WERI-Rb-1 (cell line): ENCODE data around the gene GGTLC2.
"Not testable (repeated sequence)": the region's sequence is repeated elsewhere in the genome, so short reads cannot be mapped to it uniquely, and the experiment has no call there.

ENCODE experiments used
- DNase-seq: peaks from one replicate; pipeline ENCODE4 v3.0.0-alpha.2; 2020
- H3K27ac ChIP-seq: fragments of 250-450 bp; sonication (Bioruptor Pico); 2 replicates; pipeline ENCODE4 v1.5.1; 2020; ENCODE audit warnings: mild to moderate bottlenecking, moderate library complexity
- H3K27me3 ChIP-seq: fragments of 250-450 bp; sonication (Bioruptor Pico); 2 replicates; pipeline ENCODE4 v1.5.1; 2021; ENCODE audit warnings: mild to moderate bottlenecking, low read depth, moderate library complexity; ENCODE audit not compliant: insufficient read depth, severe bottlenecking
- H3K36me3 ChIP-seq: fragments of 250-450 bp; sonication (Bioruptor Pico); 2 replicates; pipeline ENCODE4 v1.5.1; 2020; ENCODE audit warnings: mild to moderate bottlenecking, moderate library complexity
- H3K4me3 ChIP-seq: 2 replicates; pipeline ENCODE4 v1.5.1; 2011; ENCODE audit warnings: low read depth, mild to moderate bottlenecking, control low read depth, low read length
- H3K9me3 ChIP-seq: fragments of 250-450 bp; sonication (Bioruptor Pico); 2 replicates; pipeline ENCODE4 v1.5.1; 2021; ENCODE audit warnings: mild to moderate bottlenecking, moderate library complexity; ENCODE audit not compliant: severe bottlenecking

GGTLC2 gene

GRCh38 chr22:22642255-22642654 is 2.2 kb upstream of the GGTLC2 start:
- H3K9me3 ChIP-seq, H3K27ac ChIP-seq, DNase-seq, H3K4me3 ChIP-seq, H3K27me3 ChIP-seq, H3K36me3 ChIP-seq: not testable (repeated sequence)

GRCh38 chr22:22645969-22646368 is 1.6 kb downstream of the GGTLC2 start:
- not testable (repeated sequence) for H3K27me3 ChIP-seq, H3K27ac ChIP-seq, DNase-seq, H3K4me3 ChIP-seq, H3K9me3 ChIP-seq, H3K36me3 ChIP-seq

GRCh38 chr22:22647952-22648351 is 3.5 kb downstream of the GGTLC2 start:
- peak; percentile 17 for DNase-seq
- not testable (repeated sequence) for H3K9me3 ChIP-seq, H3K27ac ChIP-seq, H3K27me3 ChIP-seq, H3K36me3 ChIP-seq, H3K4me3 ChIP-seq

- H3K4me3 ChIP-seq, H3K27ac ChIP-seq, H3K9me3 ChIP-seq, H3K27me3 ChIP-seq, DNase-seq, H3K36me3 ChIP-seq: not testable (repeated sequence)
These were observed 4.6 kb downstream of the GGTLC2 start for GRCh38 chr22:22648863-22649536.

- not testable (repeated sequence) for DNase-seq, H3K27ac ChIP-seq, H3K36me3 ChIP-seq, H3K27me3 ChIP-seq, H3K9me3 ChIP-seq, H3K4me3 ChIP-seq
These were observed 5.3 kb downstream of the GGTLC2 start for GRCh38 chr22:22649761-22650160.

- H3K27ac ChIP-seq, H3K36me3 ChIP-seq, H3K27me3 ChIP-seq, H3K4me3 ChIP-seq, H3K9me3 ChIP-seq, DNase-seq: not testable (repeated sequence)
These were observed 6.0 kb downstream of the GGTLC2 start for GRCh38 chr22:22650398-22650797.

GRCh38 chr22:22650803-22651515 is 6.5 kb downstream of the GGTLC2 start:
- H3K27ac ChIP-seq, H3K9me3 ChIP-seq: not testable (repeated sequence)

GRCh38 chr22:22651593-22651992 is 7.2 kb downstream of the GGTLC2 start:
- H3K27me3 ChIP-seq, H3K27ac ChIP-seq, H3K36me3 ChIP-seq, H3K9me3 ChIP-seq, DNase-seq, H3K4me3 ChIP-seq: not testable (repeated sequence)

More at GRCh38 chr22:22650803-22651515, 6.5 kb downstream of the GGTLC2 start:
- H3K27me3 ChIP-seq, H3K4me3 ChIP-seq, DNase-seq, H3K36me3 ChIP-seq: not testable (repeated sequence)

GRCh38 chr22:22652102-22652501 is 7.7 kb downstream of the GGTLC2 start:
- H3K36me3 ChIP-seq, H3K9me3 ChIP-seq, H3K27me3 ChIP-seq, H3K27ac ChIP-seq, DNase-seq, H3K4me3 ChIP-seq: not testable (repeated sequence)

GRCh38 chr22:22652573-22652972 is 8.2 kb downstream of the GGTLC2 start:
- H3K4me3 ChIP-seq, H3K27ac ChIP-seq, H3K36me3 ChIP-seq, H3K27me3 ChIP-seq, DNase-seq, H3K9me3 ChIP-seq: not testable (repeated sequence)

- DNase-seq = peak; percentile 49
- not testable (repeated sequence) for H3K4me3 ChIP-seq, H3K27me3 ChIP-seq, H3K9me3 ChIP-seq, H3K36me3 ChIP-seq, H3K27ac ChIP-seq
These were observed 9.4 kb downstream of the GGTLC2 start for GRCh38 chr22:22653677-22654381.
